A673 (cell line): Measurements from ENCODE around the gene GMPR. TPM values are rescaled to one million over a fixed set of nuclear protein-coding genes. Genes with fewer than 3 reads are reported as not detected.
"Not testable (repeated sequence)": the region's sequence is repeated elsewhere in the genome, so short reads cannot be mapped to it uniquely, and the experiment has no call there.

ENCODE experiments used
- BruUV-seq: library from RNA; stranded (reverse); fragments of 400-500 nt; replicated peaks from 2 replicates; lab custom pipeline; 2021; lab: Mats Ljungman, UMichigan
- CTCF ChIA-PET: fragments of 300-600 bp; sonication (Branson Sonifier 250); formaldehyde crosslinking; loops from one replicate; lab custom pipeline; 2022; ENCODE audit warnings: antibody characterized with exemption; lab: Charles Lee
- POLR2A ChIA-PET: fragments of 300-600 bp; sonication (Branson Sonifier 250); formaldehyde crosslinking; loops from one replicate; lab custom pipeline; 2022; ENCODE audit warnings: antibody characterized with exemption; ENCODE audit not compliant: low non-redundant PET; lab: Charles Lee
- DNase-seq: peaks from one replicate; pipeline ENCODE4 v3.0.0-alpha.2; 2015; ENCODE audit warnings: low spot score
- H3K27ac ChIP-seq: fragments of 200-600 bp; sonication (generic); 2 replicates; pipeline ENCODE4 v1.5.1; 2016; ENCODE audit warnings: mixed run types, low read depth, mild to moderate bottlenecking, mixed read lengths, antibody characterized with exemption, low read length; ENCODE audit not compliant: poor library complexity, severe bottlenecking
- H3K27me3 ChIP-seq: fragments of 200-600 bp; sonication (generic); replicated peaks from 2 replicates; pipeline ENCODE4 v1.6.1; 2017; ENCODE audit warnings: mixed run types, low read depth, mild to moderate bottlenecking, mixed read lengths, antibody characterized with exemption, low read length; ENCODE audit not compliant: insufficient read depth, poor library complexity
- H3K36me3 ChIP-seq: fragments of 200-600 bp; sonication (generic); 2 replicates; pipeline ENCODE4 v1.6.1; 2016; ENCODE audit warnings: mixed run types, mild to moderate bottlenecking, mixed read lengths, antibody characterized with exemption, low read length; ENCODE audit not compliant: insufficient read depth, poor library complexity, severe bottlenecking
- H3K4me1 ChIP-seq: fragments of 200-600 bp; sonication (generic); 2 replicates; pipeline ENCODE4 v1.6.1; 2017; ENCODE audit warnings: mixed run types, mild to moderate bottlenecking, mixed read lengths, antibody characterized with exemption, low read length; ENCODE audit not compliant: insufficient read depth, poor library complexity, severe bottlenecking
- H3K4me3 ChIP-seq: fragments of 200-600 bp; sonication (generic); 2 replicates; pipeline ENCODE4 v1.5.1; 2016; ENCODE audit warnings: low read depth, mixed run types, mild to moderate bottlenecking, mixed read lengths, low read length; ENCODE audit not compliant: poor library complexity, severe bottlenecking
- H3K9me3 ChIP-seq: fragments of 200-600 bp; sonication (generic); 2 replicates; pipeline ENCODE4 v1.6.1; 2016; ENCODE audit warnings: mixed run types, low read depth, mild to moderate bottlenecking, mixed read lengths, antibody characterized with exemption, low read length; ENCODE audit not compliant: poor library complexity, severe bottlenecking
- CTCF ChIP-seq: fragments of 300-800, 200-600 bp; sonication (generic); conservative IDR thresholded peaks from 2 replicates; pipeline ENCODE4 v1.5.1; 2017; ENCODE audit warnings: low read depth, mild to moderate bottlenecking, antibody characterized with exemption, low read length, moderate library complexity, mixed read lengths
- EZH2 ChIP-seq: fragments of 200-600 bp; sonication (generic); IDR thresholded peaks from 2 replicates; pipeline ENCODE4 v1.6.1; 2017; ENCODE audit warnings: borderline replicate concordance, low read depth, mild to moderate bottlenecking, mixed read lengths, antibody characterized with exemption, low read length; ENCODE audit not compliant: poor library complexity, severe bottlenecking
- intact Hi-C: fragments of 100-400 bp; cut with micrococcal nuclease; formaldehyde crosslinking; loops from one replicate; pipeline ENCODE4 v1.10.0; 2022; ENCODE audit not compliant: unreplicated experiment
- total RNA-seq: library from RNA; stranded (reverse); gene quantifications from 2 replicates; pipeline ENCODE4 v1.2.3, GENCODE V29; 2021

GMPR gene
- total RNA-seq, 1 experiment from 2014 or later: 0.32 TPM

GRCh38 chr6:16258709-16259075 lies 20.3 kb downstream of the GMPR start:
- no TSS peak for BruUV-seq
- no peak overlapping the region for H3K4me3 ChIP-seq
- no peak overlapping the region for H3K27ac ChIP-seq
- H3K27me3 ChIP-seq: no peaks in the 10 kb centered on the region
- DNase-seq: no peak
- no peaks in the 10 kb centered on the region for H3K4me1 ChIP-seq
- no peaks in the 10 kb centered on the region for H3K36me3 ChIP-seq
- H3K9me3 ChIP-seq: no peaks in the 10 kb centered on the region
- intact Hi-C loops: no loop called here
- ChIA-PET POLR2A (no interaction called here), CTCF (no interaction called here)
- TF ChIP-seq EZH2 (no peak), CTCF (no peak)

- BruUV-seq, H3K27ac ChIP-seq, H3K27me3 ChIP-seq, intact Hi-C loops, H3K4me1 ChIP-seq, H3K9me3 ChIP-seq, DNase-seq, CTCF ChIA-PET, H3K36me3 ChIP-seq, H3K4me3 ChIP-seq, POLR2A ChIA-PET: not testable (repeated sequence)
These were observed 21.2 kb downstream of the GMPR start for GRCh38 chr6:16259604-16260003.

- POLR2A ChIA-PET, H3K36me3 ChIP-seq, intact Hi-C loops, H3K4me1 ChIP-seq, CTCF ChIA-PET, BruUV-seq, H3K27ac ChIP-seq, H3K9me3 ChIP-seq, DNase-seq, H3K4me3 ChIP-seq, H3K27me3 ChIP-seq: not testable (repeated sequence)
These were observed 22.2 kb downstream of the GMPR start for GRCh38 chr6:16260602-16261001.

- H3K27me3 ChIP-seq, H3K9me3 ChIP-seq, CTCF ChIA-PET, DNase-seq, H3K27ac ChIP-seq, H3K4me3 ChIP-seq, POLR2A ChIA-PET, BruUV-seq, H3K4me1 ChIP-seq, intact Hi-C loops, H3K36me3 ChIP-seq: not testable (repeated sequence)
These were observed 24.4 kb downstream of the GMPR start for GRCh38 chr6:16262773-16263172.

- intact Hi-C loops, CTCF ChIA-PET, H3K36me3 ChIP-seq, H3K27me3 ChIP-seq, DNase-seq, H3K9me3 ChIP-seq, H3K4me1 ChIP-seq, H3K4me3 ChIP-seq, BruUV-seq, H3K27ac ChIP-seq, POLR2A ChIA-PET: not testable (repeated sequence)
These were observed 25.2 kb downstream of the GMPR start for GRCh38 chr6:16263464-16264099.
